Nephron progenitor cell (in vitro differentiated cells): Measurements from ENCODE around the gene CACNA2D4.

ENCODE experiments used
- DNase-seq: peaks from one replicate; pipeline ENCODE4 v3.0.0; 2021
- H3K27ac Mint-ChIP-seq: 2 replicates; pipeline ENCODE4 v1.8.0; 2021; ENCODE audit warnings: mild to moderate bottlenecking, moderate library complexity, mixed read lengths
- H3K27me3 Mint-ChIP-seq: 2 replicates; pipeline ENCODE4 v1.8.0; 2021; ENCODE audit warnings: mild to moderate bottlenecking, low read depth, mixed read lengths; ENCODE audit not compliant: poor library complexity
- H3K36me3 Mint-ChIP-seq: 2 replicates; pipeline ENCODE4 v1.8.0; 2021; ENCODE audit warnings: low read depth, mixed read lengths
- H3K4me1 Mint-ChIP-seq: 2 replicates; pipeline ENCODE4 v1.8.0; 2021; ENCODE audit warnings: mixed read lengths
- H3K4me3 Mint-ChIP-seq: 2 replicates; pipeline ENCODE4 v1.8.0; 2021; ENCODE audit warnings: mild to moderate bottlenecking, moderate library complexity, mixed read lengths
- H3K9me3 Mint-ChIP-seq: 2 replicates; pipeline ENCODE4 v1.8.0; 2021; ENCODE audit warnings: mild to moderate bottlenecking, moderate library complexity, mixed read lengths
- TF ChIP-seq, protein P1 (sequence below): fragments of 200-600 bp; sonication (generic); IDR thresholded peaks from 2 replicates; pipeline ENCODE4 v1.5.0; 2021; ENCODE audit warnings: antibody characterized with exemption

Gene CACNA2D4

DNA sequence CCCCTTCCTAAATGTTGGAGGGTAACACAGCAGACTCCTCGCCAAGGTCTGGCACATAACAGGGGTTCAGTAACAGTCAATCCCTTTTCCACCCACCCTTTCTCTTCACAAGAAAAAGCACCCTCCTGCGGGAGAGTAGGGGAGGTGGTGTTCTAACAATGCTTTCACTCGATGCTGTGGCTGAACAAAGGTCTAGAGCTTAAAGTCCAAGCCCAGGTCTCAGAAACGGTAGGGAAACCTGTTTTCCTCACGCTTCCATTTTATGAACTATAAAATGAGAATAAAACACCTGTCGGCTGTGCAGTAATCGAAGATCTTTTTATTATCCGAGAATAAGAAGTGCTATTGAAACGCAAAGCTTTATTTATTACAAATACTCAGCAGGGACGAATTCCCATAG, 20.9 kb upstream of the CACNA2D4 start:
- Mint-ChIP-seq H3K9me3 (peaks cover 17% of the 10 kb centered on the region), H3K36me3 (peaks cover 44% of the 10 kb centered on the region)

DNA sequence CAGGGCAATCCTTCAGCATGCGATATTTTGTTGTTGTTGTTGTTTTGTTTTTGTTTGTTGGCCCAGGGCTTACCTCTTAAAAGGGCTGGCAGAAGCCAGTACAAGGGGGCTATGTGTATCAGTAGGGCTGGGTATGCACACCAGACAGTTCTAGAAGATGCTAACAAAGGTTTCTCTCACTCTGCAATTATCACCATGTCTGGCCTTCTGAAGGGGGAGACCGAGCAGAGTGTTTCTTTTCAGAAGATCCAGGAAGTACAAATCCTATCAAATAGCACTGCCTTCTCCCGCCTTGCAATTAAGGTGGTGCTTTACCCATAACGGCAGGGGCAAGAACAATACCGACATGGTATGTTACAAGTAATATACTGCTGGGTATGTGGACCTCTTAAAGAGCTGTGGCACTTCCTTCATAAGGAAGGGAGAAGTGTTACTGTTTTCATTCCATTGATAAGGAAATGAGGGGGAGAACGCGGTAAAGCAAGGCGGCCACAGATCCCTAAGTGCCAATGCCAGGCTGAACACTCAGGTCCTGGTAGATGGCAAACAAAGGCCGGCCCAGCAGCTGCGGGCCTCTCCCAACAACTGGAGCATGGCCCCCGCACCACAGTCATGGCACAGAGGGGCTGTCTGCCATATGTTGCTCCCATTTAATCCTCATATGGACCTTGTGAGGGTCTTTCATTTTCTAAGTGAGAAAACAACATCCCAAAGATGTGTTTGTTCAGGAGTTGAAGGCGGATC, 19.2 kb upstream of the CACNA2D4 start:
- Mint-ChIP-seq H3K36me3 (peaks cover 27% of the 10 kb centered on the region), H3K27ac (peak overlapping the region; percentile 58), H3K4me3 (no peak overlapping the region), H3K4me1 (peaks cover 38% of the 10 kb centered on the region), H3K27me3 (peaks cover 5% of the 10 kb centered on the region), H3K9me3 (peaks cover under 1% of the 10 kb centered on the region)
- no peak for DNase-seq
- TF ChIP-seq, protein P1, sequence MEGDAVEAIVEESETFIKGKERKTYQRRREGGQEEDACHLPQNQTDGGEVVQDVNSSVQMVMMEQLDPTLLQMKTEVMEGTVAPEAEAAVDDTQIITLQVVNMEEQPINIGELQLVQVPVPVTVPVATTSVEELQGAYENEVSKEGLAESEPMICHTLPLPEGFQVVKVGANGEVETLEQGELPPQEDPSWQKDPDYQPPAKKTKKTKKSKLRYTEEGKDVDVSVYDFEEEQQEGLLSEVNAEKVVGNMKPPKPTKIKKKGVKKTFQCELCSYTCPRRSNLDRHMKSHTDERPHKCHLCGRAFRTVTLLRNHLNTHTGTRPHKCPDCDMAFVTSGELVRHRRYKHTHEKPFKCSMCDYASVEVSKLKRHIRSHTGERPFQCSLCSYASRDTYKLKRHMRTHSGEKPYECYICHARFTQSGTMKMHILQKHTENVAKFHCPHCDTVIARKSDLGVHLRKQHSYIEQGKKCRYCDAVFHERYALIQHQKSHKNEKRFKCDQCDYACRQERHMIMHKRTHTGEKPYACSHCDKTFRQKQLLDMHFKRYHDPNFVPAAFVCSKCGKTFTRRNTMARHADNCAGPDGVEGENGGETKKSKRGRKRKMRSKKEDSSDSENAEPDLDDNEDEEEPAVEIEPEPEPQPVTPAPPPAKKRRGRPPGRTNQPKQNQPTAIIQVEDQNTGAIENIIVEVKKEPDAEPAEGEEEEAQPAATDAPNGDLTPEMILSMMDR = no peak

More for the DNA sequence above, 20.9 kb upstream of the CACNA2D4 start:
- Mint-ChIP-seq H3K27ac (no peak overlapping the region), H3K27me3 (peaks cover 2% of the 10 kb centered on the region), H3K4me1 (peaks cover 22% of the 10 kb centered on the region), H3K4me3 (no peak overlapping the region)
- no peak for DNase-seq
- TF ChIP-seq, protein P1 = no peak

DNA sequence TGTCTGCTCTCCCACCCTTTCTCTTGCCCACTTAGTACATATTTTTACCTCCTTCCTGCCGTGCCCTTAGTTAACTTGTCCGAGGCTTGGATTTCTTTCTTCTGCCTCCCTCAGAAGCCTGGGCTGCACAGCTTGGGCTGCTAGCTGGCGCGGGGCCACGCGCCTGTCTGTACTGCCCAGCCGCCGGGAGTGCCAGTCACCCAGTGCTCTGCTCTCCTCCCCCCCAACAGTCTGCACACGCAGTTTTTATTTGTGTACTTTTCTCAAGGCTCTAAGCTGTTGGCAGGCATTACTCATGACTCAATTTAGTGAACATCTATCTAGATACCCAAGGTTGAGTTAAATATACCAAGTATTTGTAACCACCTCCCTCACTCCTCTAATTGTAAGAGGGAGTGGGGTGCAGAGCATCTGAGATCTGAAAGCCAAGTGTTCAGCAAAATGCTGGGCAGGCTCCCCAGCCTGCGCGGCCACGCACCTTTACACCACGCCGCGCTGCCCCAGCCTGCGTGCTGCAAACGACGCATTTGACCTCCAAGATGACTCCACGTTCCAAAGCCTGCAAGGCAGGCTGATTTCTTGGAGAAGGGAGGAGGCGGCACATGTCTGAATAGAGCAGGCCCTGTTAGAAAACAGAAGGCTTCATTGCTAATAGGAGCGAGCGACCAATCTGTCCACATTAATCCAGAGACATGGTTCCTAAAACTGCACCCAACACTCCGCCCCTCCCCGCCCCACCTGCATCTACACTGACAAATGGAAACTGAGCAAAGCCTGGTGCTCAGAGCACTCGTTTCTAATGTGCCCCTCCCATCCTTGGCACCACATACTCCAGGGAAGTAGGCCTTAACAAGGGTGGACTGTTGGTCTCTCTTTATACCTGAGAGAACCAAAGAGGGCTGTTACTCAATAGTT, 18.2 kb upstream of the CACNA2D4 start:
- TF ChIP-seq, protein P1 = no peak
- Mint-ChIP-seq H3K4me1 (peaks cover 48% of the 10 kb centered on the region), H3K27me3 (peaks cover 5% of the 10 kb centered on the region), H3K9me3 (no peaks in the 10 kb centered on the region), H3K27ac (peak overlapping the region; percentile 58), H3K4me3 (no peak overlapping the region), H3K36me3 (peaks cover 17% of the 10 kb centered on the region)
- no peak for DNase-seq

DNA sequence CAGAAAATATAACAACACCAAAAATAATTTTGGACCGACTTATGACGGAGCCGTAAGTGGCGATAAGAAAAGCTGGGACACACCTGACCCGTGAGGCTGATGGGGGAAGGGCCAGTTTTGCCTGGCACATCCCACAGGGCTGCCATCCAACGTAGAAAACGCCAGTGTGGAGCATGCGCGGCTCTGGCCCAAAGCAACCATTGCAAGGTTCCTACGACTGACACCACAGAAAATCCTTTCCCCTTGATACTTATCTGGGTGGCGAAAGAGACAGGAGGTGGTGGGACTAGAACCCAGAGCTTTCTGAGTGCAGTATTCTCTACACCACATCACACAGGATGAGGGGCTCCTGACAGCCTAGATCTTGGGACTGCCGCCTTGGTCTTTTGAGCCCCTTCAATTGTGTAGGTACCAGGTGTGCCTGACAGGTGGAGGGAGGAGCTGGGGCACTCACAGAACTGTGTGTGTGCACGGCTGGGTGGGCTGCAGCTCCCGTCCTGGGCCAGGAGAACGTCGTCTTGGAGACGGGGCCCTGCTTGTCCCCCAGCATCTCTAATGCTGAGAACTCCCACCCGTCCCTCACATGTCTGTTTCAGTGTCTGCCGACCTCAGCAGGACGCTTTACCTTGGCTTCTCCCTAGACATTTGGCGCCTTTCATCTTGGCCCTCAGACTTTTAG, 17.4 kb upstream of the CACNA2D4 start:
- Mint-ChIP-seq H3K27me3 (peaks cover 5% of the 10 kb centered on the region), H3K9me3 (no peaks in the 10 kb centered on the region), H3K36me3 (peaks cover 9% of the 10 kb centered on the region), H3K4me3 (no peak overlapping the region), H3K4me1 (peaks cover 55% of the 10 kb centered on the region), H3K27ac (no peak overlapping the region)
- TF ChIP-seq, protein P1 = no peak
- DNase-seq = no peak

DNA sequence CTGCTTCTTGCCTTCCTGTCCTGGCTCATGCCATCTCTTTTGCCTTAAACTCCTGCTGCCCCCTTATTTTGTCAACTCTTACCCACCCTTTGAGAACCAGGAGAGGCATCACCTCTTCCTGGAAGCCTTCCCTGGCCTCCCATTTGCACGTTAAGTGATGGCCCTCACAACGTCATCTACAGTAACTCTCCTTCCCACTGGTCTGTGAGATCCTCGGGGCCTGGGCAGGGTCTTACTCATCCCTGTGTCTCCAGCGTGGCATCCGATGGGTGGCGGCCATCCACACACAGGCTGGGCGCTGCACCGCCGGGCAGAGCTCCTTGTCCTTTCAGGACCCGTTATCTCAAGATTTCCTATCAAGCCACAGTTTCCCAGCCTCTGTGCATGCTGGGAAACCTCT, 16.8 kb upstream of the CACNA2D4 start:
- no peaks in the 10 kb centered on the region for H3K9me3 Mint-ChIP-seq
- peaks cover 6% of the 10 kb centered on the region for H3K27me3 Mint-ChIP-seq
- no peak for DNase-seq
- peaks cover 57% of the 10 kb centered on the region for H3K4me1 Mint-ChIP-seq
- peak overlapping the region; percentile 31 for H3K27ac Mint-ChIP-seq
- no peak overlapping the region for H3K4me3 Mint-ChIP-seq
- H3K36me3 Mint-ChIP-seq = peaks cover 6% of the 10 kb centered on the region
- TF ChIP-seq, protein P1 = no peak
